Upper lobe of right lung (tissue), 1 donor: ENCODE results near the gene L2HGDH. TPM values are rescaled to one million over a fixed set of nuclear protein-coding genes. Genes with fewer than 3 reads are reported as not detected.

Source experiments
- ATAC-seq: fragments of 200-7000 bp; cut with Tn5 transposase; one replicate; pipeline ENCODE4 v1.9.1; 2020; ENCODE audit warnings: mild to moderate bottlenecking, moderate library complexity
- DNase-seq: peaks from one replicate; pipeline ENCODE4 v3.0.0-alpha.2; 2020
- H3K27ac ChIP-seq: fragments of 200-600 bp; one replicate; pipeline ENCODE4 v1.8.0; 2022
- H3K27me3 ChIP-seq: fragments of 200-600 bp; one replicate; pipeline ENCODE4 v1.8.0; 2022; ENCODE audit warnings: mild to moderate bottlenecking
- H3K36me3 ChIP-seq: fragments of 200-600 bp; one replicate; pipeline ENCODE4 v1.8.0; 2022
- H3K4me1 ChIP-seq: fragments of 200-600 bp; one replicate; pipeline ENCODE4 v1.8.0; 2022
- H3K4me3 ChIP-seq: fragments of 200-600 bp; one replicate; pipeline ENCODE4 v1.8.0; 2022; ENCODE audit warnings: mild to moderate bottlenecking
- H3K9me3 ChIP-seq: fragments of 200-600 bp; one replicate; pipeline ENCODE4 v1.8.0; 2022
- intact Hi-C: fragments of 100-400 bp; cut with DNase I; formaldehyde crosslinking; loops from one replicate; pipeline ENCODE4 v1.11.0; 2022
- total RNA-seq: library from RNA; stranded (reverse); fragmentation: NEBNext Ultra II Directional; extraction: Animal tissue kit (Norgen Biotek cat#: 25700); gene quantifications from one replicate; pipeline ENCODE4 v1.2.1, GENCODE V29; 2021
- TF ChIP-seq, protein P1 (sequence below): fragments of 200-600 bp; IDR thresholded peaks from one replicate; pipeline ENCODE4 v1.8.0; 2022; ENCODE audit warnings: antibody characterized with exemption
- donor health status: DM: no; HTN: yes; CAD: no; lungs with severe emphysema.

L2HGDH gene
- total RNA-seq, 1 donor from 2014 or later = 4.5 TPM

DNA sequence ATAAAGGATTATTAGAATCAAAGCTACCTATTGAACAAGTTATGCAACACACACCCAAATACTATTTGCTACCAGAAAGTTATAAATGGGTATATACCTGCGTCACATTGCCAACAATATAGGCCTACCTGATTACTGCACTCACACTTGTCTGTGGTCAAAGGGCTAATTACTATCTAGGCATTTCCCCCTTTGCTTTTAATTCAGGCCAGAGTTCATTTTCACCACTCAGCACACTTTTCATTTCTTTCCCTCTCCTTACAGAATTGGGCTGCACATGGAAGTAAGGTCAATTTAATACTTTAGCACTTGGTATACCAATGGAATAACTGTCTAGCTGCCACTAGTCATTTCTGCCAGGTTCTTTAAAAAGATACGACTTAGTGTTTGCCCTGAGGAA, 82.3 kb downstream of the L2HGDH start:
- TF ChIP-seq, protein P1, sequence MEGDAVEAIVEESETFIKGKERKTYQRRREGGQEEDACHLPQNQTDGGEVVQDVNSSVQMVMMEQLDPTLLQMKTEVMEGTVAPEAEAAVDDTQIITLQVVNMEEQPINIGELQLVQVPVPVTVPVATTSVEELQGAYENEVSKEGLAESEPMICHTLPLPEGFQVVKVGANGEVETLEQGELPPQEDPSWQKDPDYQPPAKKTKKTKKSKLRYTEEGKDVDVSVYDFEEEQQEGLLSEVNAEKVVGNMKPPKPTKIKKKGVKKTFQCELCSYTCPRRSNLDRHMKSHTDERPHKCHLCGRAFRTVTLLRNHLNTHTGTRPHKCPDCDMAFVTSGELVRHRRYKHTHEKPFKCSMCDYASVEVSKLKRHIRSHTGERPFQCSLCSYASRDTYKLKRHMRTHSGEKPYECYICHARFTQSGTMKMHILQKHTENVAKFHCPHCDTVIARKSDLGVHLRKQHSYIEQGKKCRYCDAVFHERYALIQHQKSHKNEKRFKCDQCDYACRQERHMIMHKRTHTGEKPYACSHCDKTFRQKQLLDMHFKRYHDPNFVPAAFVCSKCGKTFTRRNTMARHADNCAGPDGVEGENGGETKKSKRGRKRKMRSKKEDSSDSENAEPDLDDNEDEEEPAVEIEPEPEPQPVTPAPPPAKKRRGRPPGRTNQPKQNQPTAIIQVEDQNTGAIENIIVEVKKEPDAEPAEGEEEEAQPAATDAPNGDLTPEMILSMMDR = no peak
- Histone ChIP-seq H3K36me3 (no peaks in the 10 kb centered on the region), H3K4me3 (peak overlapping the region; percentile 78), H3K27me3 (no peaks in the 10 kb centered on the region), H3K9me3 (no peaks in the 10 kb centered on the region), H3K27ac (peak overlapping the region; percentile 96), H3K4me1 (peaks cover 39% of the 10 kb centered on the region)
- DNase-seq (no peak), ATAC-seq (no peak)
- intact Hi-C loops = no loop called here

DNA sequence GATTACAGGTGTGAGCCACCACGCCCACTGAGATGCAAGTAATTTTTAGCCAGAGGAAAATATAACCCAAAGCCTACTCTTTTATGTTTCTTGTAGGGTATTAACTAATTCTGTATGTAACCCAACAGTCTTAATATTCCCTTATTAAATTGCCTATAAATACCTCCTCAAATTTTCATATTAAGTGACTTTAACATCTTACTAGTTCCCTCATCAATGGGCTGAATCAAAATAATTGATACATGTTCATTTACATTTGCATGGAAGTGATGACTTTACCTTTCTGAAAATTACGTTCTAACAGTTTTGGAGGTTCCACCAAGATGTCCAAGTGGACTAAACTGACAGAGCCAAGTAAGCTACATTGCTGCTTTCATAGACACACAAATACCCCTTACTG, 83.7 kb downstream of the L2HGDH start:
- TF ChIP-seq, protein P1 = no peak
- peaks cover 39% of the 10 kb centered on the region for H3K4me1 ChIP-seq
- no peaks in the 10 kb centered on the region for H3K36me3 ChIP-seq
- intact Hi-C loops = no loop called here
- no peaks in the 10 kb centered on the region for H3K9me3 ChIP-seq
- DNase-seq = no peak
- no peak overlapping the region for H3K27ac ChIP-seq
- no peak overlapping the region for H3K4me3 ChIP-seq
- no peaks in the 10 kb centered on the region for H3K27me3 ChIP-seq
- ATAC-seq = no peak

DNA sequence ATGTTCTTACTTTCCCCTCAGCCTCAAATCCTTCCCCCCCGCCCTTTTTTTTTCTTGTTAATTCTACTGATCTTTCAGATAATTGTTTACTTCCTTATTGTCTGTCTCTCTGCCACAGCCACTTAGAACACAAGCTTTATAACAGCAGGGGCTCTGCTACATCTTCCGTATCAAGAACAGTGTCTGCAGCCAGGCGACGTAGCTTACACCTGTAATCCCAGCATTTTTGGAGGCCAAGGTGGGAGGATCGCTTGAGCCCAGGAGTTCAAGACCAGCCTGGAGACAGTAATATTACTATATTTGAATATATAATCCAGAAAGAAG, 86.1 kb downstream of the L2HGDH start:
- H3K27ac ChIP-seq = no peak overlapping the region
- H3K4me1 ChIP-seq = peaks cover 39% of the 10 kb centered on the region
- H3K36me3 ChIP-seq = no peaks in the 10 kb centered on the region
- H3K4me3 ChIP-seq = no peak overlapping the region
- ATAC-seq = no peak
- intact Hi-C loops = no loop called here
- H3K9me3 ChIP-seq = no peaks in the 10 kb centered on the region
- DNase-seq = no peak
- no peaks in the 10 kb centered on the region for H3K27me3 ChIP-seq
- TF ChIP-seq, protein P1 = no peak

DNA sequence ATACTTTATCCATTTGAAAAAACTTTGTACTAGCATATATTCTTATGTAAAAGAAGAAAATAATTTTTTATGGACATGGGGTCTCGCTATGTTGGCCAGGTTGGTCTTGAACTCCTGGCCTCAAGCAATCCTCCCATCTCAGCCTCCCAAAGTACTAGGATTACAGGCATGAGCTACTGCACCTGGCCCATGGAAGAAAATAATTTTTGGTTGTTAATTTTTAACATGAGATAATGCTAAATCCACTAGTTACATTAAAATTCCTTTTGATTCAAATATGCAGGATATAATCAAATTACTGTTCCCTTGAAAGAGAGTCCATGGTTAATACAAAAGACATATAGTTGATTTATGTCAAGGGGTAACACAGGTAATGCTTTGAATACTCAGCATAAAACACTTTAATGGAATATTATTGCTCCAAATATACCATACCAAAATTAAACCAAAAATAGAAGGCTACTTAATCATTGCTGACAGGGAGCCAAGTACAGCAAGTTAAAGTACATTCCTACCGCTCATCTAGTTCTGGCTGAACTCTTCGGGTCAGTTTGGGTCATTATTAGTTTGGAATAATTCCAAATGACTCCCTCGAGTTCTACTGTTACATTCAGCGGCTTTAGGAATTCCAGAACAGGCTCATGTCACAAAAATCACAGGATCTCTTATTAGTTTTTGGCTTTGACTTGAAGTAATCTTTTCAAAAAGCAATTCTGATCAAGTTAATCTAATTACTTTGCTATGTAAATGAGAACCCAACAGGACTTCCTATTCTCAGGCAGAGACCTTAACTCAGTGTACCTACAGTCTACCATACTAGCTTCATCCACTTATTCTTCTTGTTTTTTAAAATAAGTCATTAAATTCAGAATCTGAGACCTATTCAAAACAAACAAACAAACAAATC, 86.7 kb downstream of the L2HGDH start:
- Histone ChIP-seq H3K27ac (no peak overlapping the region), H3K4me1 (peaks cover 39% of the 10 kb centered on the region), H3K27me3 (no peaks in the 10 kb centered on the region), H3K4me3 (no peak overlapping the region), H3K36me3 (no peaks in the 10 kb centered on the region), H3K9me3 (no peaks in the 10 kb centered on the region)
- intact Hi-C loops = no loop called here
- ATAC-seq (peak; percentile 80), DNase-seq (no peak)
- TF ChIP-seq, protein P1 = no peak

DNA sequence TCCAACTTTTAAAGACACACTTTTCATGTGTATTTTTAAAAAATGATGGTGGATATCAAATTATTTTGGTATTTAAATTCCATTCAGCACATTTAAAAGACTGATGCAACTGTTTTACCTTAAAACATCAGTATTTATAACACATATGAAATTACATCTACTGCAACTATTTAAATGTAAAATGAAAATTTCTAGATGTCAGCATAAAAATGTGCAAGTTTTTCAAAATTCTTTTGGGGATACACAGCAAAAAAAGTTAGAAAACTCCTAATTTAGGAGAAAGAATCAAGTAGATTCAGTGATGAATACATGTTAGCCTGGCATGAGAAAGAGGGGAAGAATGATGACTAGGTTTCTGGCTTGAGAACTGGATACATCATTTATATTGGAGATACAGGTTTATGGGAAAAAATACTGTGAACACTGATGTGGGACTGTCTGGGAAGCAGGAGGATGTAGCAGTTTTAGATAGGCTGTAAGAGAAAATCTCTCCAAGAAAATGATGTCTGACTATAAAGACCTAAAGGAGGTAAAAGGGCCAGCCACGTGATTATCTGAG, 89.9 kb downstream of the L2HGDH start:
- no peaks in the 10 kb centered on the region for H3K27me3 ChIP-seq
- intact Hi-C loops = no loop called here
- no peaks in the 10 kb centered on the region for H3K9me3 ChIP-seq
- no peak overlapping the region for H3K4me3 ChIP-seq
- H3K27ac ChIP-seq = no peak overlapping the region
- H3K4me1 ChIP-seq = peaks cover 21% of the 10 kb centered on the region
- no peaks in the 10 kb centered on the region for H3K36me3 ChIP-seq
- no peak for DNase-seq
- ATAC-seq = no peak
- TF ChIP-seq, protein P1 = no peak
